PC-3 (cell line): ENCODE measurements around the gene MAPKAP1. TPM values are rescaled to one million over a fixed set of nuclear protein-coding genes. Genes with fewer than 3 reads are reported as not detected.

Experiments
- ATAC-seq: fragments of 200-7000 bp; cut with Tn5 transposase; 2 replicates; pipeline ENCODE4 v1.9.1; 2020; ENCODE audit warnings: mild to moderate bottlenecking, moderate library complexity
- BruUV-seq: library from RNA; stranded (reverse); fragments of 400-500 nt; replicated peaks from 2 replicates; lab custom pipeline; 2021; lab: Mats Ljungman, UMichigan
- CTCF ChIA-PET: fragments of 300-600 bp; sonication (Branson Sonifier 250); formaldehyde crosslinking; loops from one replicate; lab custom pipeline; 2022; ENCODE audit warnings: antibody characterized with exemption; lab: Charles Lee
- POLR2A ChIA-PET: fragments of 300-600 bp; sonication (Branson Sonifier 250); formaldehyde crosslinking; loops from one replicate; lab custom pipeline; 2022; ENCODE audit warnings: antibody characterized with exemption; ENCODE audit not compliant: unreplicated experiment; lab: Charles Lee
- DNase-seq: peaks from one replicate; pipeline ENCODE4 v3.0.0-alpha.2; 2015
- H2AFZ ChIP-seq: fragments of 300-600 bp; sonication (generic); 2 replicates; pipeline ENCODE4 v1.6.0; 2016; ENCODE audit warnings: antibody characterized with exemption, low read length
- H3F3A ChIP-seq: fragments of 300-600 bp; sonication (generic); one replicate; pipeline ENCODE4 v1.6.0; 2017; ENCODE audit warnings: antibody characterized with exemption, low read length, control low read depth, mild to moderate bottlenecking; ENCODE audit not compliant: unreplicated experiment
- H3K27ac ChIP-seq: fragments of 300-600 bp; sonication (generic); 2 replicates; pipeline ENCODE4 v1.5.1; 2016; ENCODE audit warnings: mild to moderate bottlenecking, low read length
- H3K27me3 ChIP-seq: fragments of 300-600 bp; sonication (generic); 2 replicates; pipeline ENCODE4 v1.6.1; 2016; ENCODE audit warnings: low read length, mixed read lengths
- H3K36me3 ChIP-seq: fragments of 300-600 bp; sonication (generic); 2 replicates; pipeline ENCODE4 v1.6.1; 2016; ENCODE audit warnings: low read depth, mixed run types, low read length, mixed read lengths
- H3K4me1 ChIP-seq: fragments of 300-600 bp; sonication (generic); 2 replicates; pipeline ENCODE4 v1.5.1; 2016; ENCODE audit warnings: low read length; ENCODE audit not compliant: insufficient read depth
- H3K4me2 ChIP-seq: fragments of 300-600 bp; sonication (generic); 2 replicates; pipeline ENCODE4 v1.6.0; 2016; ENCODE audit warnings: low read length
- H3K4me3 ChIP-seq: fragments of 300-600 bp; sonication (generic); 2 replicates; pipeline ENCODE4 v1.5.1; 2016; ENCODE audit warnings: mild to moderate bottlenecking, low read length, mixed read lengths
- H3K79me2 ChIP-seq: fragments of 300-600 bp; sonication (generic); 2 replicates; pipeline ENCODE4 v1.6.1; 2017; ENCODE audit warnings: low read length, mixed read lengths
- H3K9ac ChIP-seq: fragments of 300-600 bp; sonication (generic); 2 replicates; pipeline ENCODE4 v1.6.0; 2016; ENCODE audit warnings: mild to moderate bottlenecking, low read length
- H3K9me2 ChIP-seq: fragments of 300-600 bp; sonication (generic); replicated peaks from 2 replicates; pipeline ENCODE4 v1.6.1; 2016; ENCODE audit warnings: mixed run types, low read length, mixed read lengths
- H3K9me3 ChIP-seq: fragments of 300-600 bp; sonication (generic); 2 replicates; pipeline ENCODE4 v1.6.1; 2016; ENCODE audit warnings: low read length, mixed read lengths
- H4K20me1 ChIP-seq: fragments of 300-600 bp; sonication (generic); 2 replicates; pipeline ENCODE4 v1.6.1; 2016; ENCODE audit warnings: low read length, mixed read lengths
- CTCF ChIP-seq: fragments of 300-600 bp; sonication (generic); conservative IDR thresholded peaks from 2 replicates; pipeline ENCODE4 v1.5.1; 2017; ENCODE audit warnings: antibody characterized with exemption, low read depth, mild to moderate bottlenecking, low read length
- EZH2 ChIP-seq: fragments of 300-600 bp; sonication (generic); IDR thresholded peaks from one replicate; pipeline ENCODE4 v1.6.1; 2017; ENCODE audit warnings: antibody characterized with exemption, mild to moderate bottlenecking, low read length; ENCODE audit not compliant: unreplicated experiment
- EZH2phosphoT487 ChIP-seq: fragments of 300-600 bp; sonication (generic); IDR thresholded peaks from 2 replicates; pipeline ENCODE4 v1.6.1; 2018; ENCODE audit warnings: mild to moderate bottlenecking, antibody characterized with exemption, low read length, borderline replicate concordance
- intact Hi-C: fragments of 100-400 bp; cut with micrococcal nuclease; formaldehyde crosslinking; loops from 2 replicates; pipeline ENCODE4 v1.9.0; 2023
- total RNA-seq: library from RNA; depleted of rRNA; stranded (reverse); fragments of >200 nt; gene quantifications from 2 replicates; pipeline ENCODE4 v1.2.3, GENCODE V29; 2014

The MAPKAP1 gene
- total RNA-seq, 1 experiment from 2014 or later = 128 TPM

GRCh38 chr9:125396799-125397198, 310.2 kb downstream of the MAPKAP1 start:
- H2AFZ ChIP-seq = no peak overlapping the region
- no peaks in the 10 kb centered on the region for H3K9me3 ChIP-seq
- no peaks in the 10 kb centered on the region for H3F3A ChIP-seq
- ATAC-seq (no peak), DNase-seq (no peak)
- no peak overlapping the region for H3K9ac ChIP-seq
- no peak overlapping the region for H3K27ac ChIP-seq
- ChIA-PET POLR2A (no interaction called here), CTCF (no interaction called here)
- H3K36me3 ChIP-seq = no peaks in the 10 kb centered on the region
- no peaks in the 10 kb centered on the region for H4K20me1 ChIP-seq
- H3K27me3 ChIP-seq = no peaks in the 10 kb centered on the region
- intact Hi-C loops = no loop called here
- H3K9me2 ChIP-seq = no peaks in the 10 kb centered on the region
- no peak overlapping the region for H3K4me3 ChIP-seq
- H3K4me1 ChIP-seq = no peaks in the 10 kb centered on the region; the same call in 1 of the 2 replicates
- no TSS peak for BruUV-seq
- TF ChIP-seq EZH2 = no peak
- no peak for TF ChIP-seq EZH2phosphoT487
- TF ChIP-seq CTCF = no peak
- no peak overlapping the region for H3K4me2 ChIP-seq
- H3K79me2 ChIP-seq = no peaks in the 10 kb centered on the region

GRCh38 chr9:125393426-125393825, 313.6 kb downstream of the MAPKAP1 start:
- intact Hi-C loops = no loop called here
- H3K27ac ChIP-seq = no peak overlapping the region
- TF ChIP-seq CTCF (no peak), EZH2 (no peak), EZH2phosphoT487 (no peak)

GRCh38 chr9:125391704-125392103, 315.3 kb downstream of the MAPKAP1 start:
- H3K27me3 ChIP-seq = no peaks in the 10 kb centered on the region
- no peaks in the 10 kb centered on the region for H3K9me3 ChIP-seq
- ATAC-seq (no peak), DNase-seq (no peak)
- H3K79me2 ChIP-seq = no peaks in the 10 kb centered on the region
- no peaks in the 10 kb centered on the region for H3K36me3 ChIP-seq
- H3K9me2 ChIP-seq = no peaks in the 10 kb centered on the region
- no peak overlapping the region for H3K9ac ChIP-seq
- H3K4me2 ChIP-seq = no peak overlapping the region
- H4K20me1 ChIP-seq = no peaks in the 10 kb centered on the region
- H3F3A ChIP-seq = no peaks in the 10 kb centered on the region
- no peak overlapping the region for H3K4me3 ChIP-seq
- BruUV-seq = no TSS peak
- H3K4me1 ChIP-seq = no peaks in the 10 kb centered on the region; the same call in 1 of the 2 replicates
- no peak overlapping the region for H3K27ac ChIP-seq
- ChIA-PET POLR2A (no interaction called here), CTCF (no interaction called here)
- TF ChIP-seq EZH2phosphoT487 = no peak
- no peak for TF ChIP-seq EZH2
- TF ChIP-seq CTCF = no peak
- intact Hi-C loops = no loop called here
- H2AFZ ChIP-seq = no peak overlapping the region

More at GRCh38 chr9:125393426-125393825, 313.6 kb downstream of the MAPKAP1 start:
- Histone ChIP-seq H3K4me1 (no peaks in the 10 kb centered on the region; the same call in 1 of the 2 replicates), H3K9me3 (no peaks in the 10 kb centered on the region), H3F3A (no peaks in the 10 kb centered on the region), H3K9ac (no peak overlapping the region), H4K20me1 (no peaks in the 10 kb centered on the region), H3K4me3 (no peak overlapping the region), H3K27me3 (no peaks in the 10 kb centered on the region), H3K79me2 (no peaks in the 10 kb centered on the region), H3K9me2 (no peaks in the 10 kb centered on the region), H2AFZ (no peak overlapping the region), H3K36me3 (no peaks in the 10 kb centered on the region), H3K4me2 (no peak overlapping the region)
- peak; percentile 70 for DNase-seq
- ChIA-PET CTCF (no interaction called here), POLR2A (no interaction called here)
- ATAC-seq = no peak
- BruUV-seq = no TSS peak
